Fibroblast of lung (primary cell): ENCODE results near the gene OSGEPL1. TPM values are rescaled to one million over a fixed set of nuclear protein-coding genes. Genes with fewer than 3 reads are reported as not detected.

Experiments used
- DNase-seq, 2 donors: peaks; one replicate each; pipeline versions ENCODE4 v3.0.0 to v3.0.0-alpha.2; 2010; ENCODE audit warnings: low read depth in 2 of 2
- H2AFZ ChIP-seq: 2 replicates; pipeline ENCODE4 v1.5.1; 2012; ENCODE audit warnings: low read length, control low read depth, inconsistent platforms
- H3K27ac ChIP-seq: 2 replicates; pipeline ENCODE4 v1.5.1; 2011; ENCODE audit warnings: low read length, control low read depth; ENCODE audit not compliant: insufficient read depth
- H3K27me3 ChIP-seq: 2 replicates; pipeline ENCODE4 v1.5.1; 2011; ENCODE audit warnings: mild to moderate bottlenecking, low read length; ENCODE audit not compliant: control insufficient read depth, insufficient read depth
- H3K36me3 ChIP-seq: 2 replicates; pipeline ENCODE4 v1.5.1; 2011; ENCODE audit warnings: low read length; ENCODE audit not compliant: control insufficient read depth, insufficient read depth
- H3K4me1 ChIP-seq: 2 replicates; pipeline ENCODE4 v1.5.1; 2011; ENCODE audit warnings: low read length; ENCODE audit not compliant: control insufficient read depth, insufficient read depth; ENCODE audit errors: extremely low read depth
- H3K4me2 ChIP-seq: 2 replicates; pipeline ENCODE4 v1.5.1; 2011; ENCODE audit warnings: low read length, control low read depth; ENCODE audit not compliant: insufficient read depth; ENCODE audit errors: extremely low read depth
- H3K4me3 ChIP-seq, 4 experiments: fragments of 200-600 bp in 1 of 4; sonication (generic) in 1 of 4; replicated peaks in 1 of 4; 2 replicates each; pipeline ENCODE4 v1.5.1; 2011 to 2016; ENCODE audit warnings: low read length in 4 of 4, low read depth in 3 of 4, mild to moderate bottlenecking in 3 of 4, control low read depth in 2 of 4, inconsistent platforms in 1 of 4, mixed read lengths in 1 of 4; ENCODE audit not compliant: insufficient read depth in 1 of 4; ENCODE audit errors: control extremely low read depth in 1 of 4
- H3K79me2 ChIP-seq: 2 replicates; pipeline ENCODE4 v1.5.1; 2012; ENCODE audit warnings: mild to moderate bottlenecking, low read length, inconsistent platforms; ENCODE audit not compliant: control insufficient read depth, insufficient read depth
- H3K9ac ChIP-seq: 2 replicates; pipeline ENCODE4 v1.5.1; 2011; ENCODE audit warnings: mild to moderate bottlenecking, low read length, control low read depth; ENCODE audit not compliant: insufficient read depth
- H3K9me3 ChIP-seq: 2 replicates; pipeline ENCODE4 v1.5.1; 2012; ENCODE audit warnings: low read depth, low read length; ENCODE audit not compliant: control insufficient read depth, insufficient read depth
- H4K20me1 ChIP-seq: 2 replicates; pipeline ENCODE4 v1.5.1; 2011; ENCODE audit warnings: low read length; ENCODE audit not compliant: control insufficient read depth, insufficient read depth; ENCODE audit errors: extremely low read depth
- EZH2 ChIP-seq: IDR thresholded peaks from 2 replicates; pipeline ENCODE4 v1.5.1; 2012; ENCODE audit warnings: low read length, control low read depth, mild to moderate bottlenecking; ENCODE audit errors: missing control alignments
- polyA plus RNA-seq, 2 donors: library from polyadenylated mRNA; depleted of rRNA in 1 of 2; stranded (reverse) in 1 of 2; unstranded in 1 of 2; fragments of >200 nt; gene quantifications; 2 replicates each; pipeline ENCODE4 v1.2.1, GENCODE V29; 2011 to 2012; ENCODE audit warnings: missing spikeins in 1 of 2
- total RNA-seq: library from RNA; depleted of rRNA; stranded (reverse); fragments of >200 nt; gene quantifications from 2 replicates; pipeline ENCODE4 v1.2.1, GENCODE V29; 2014
- TF ChIP-seq, protein P1 (sequence below), 2 donors: IDR thresholded peaks in 1 of 2; conservative IDR thresholded peaks in 1 of 2; 1 replicate in 1 of 2; 2 replicates in 1 of 2; pipeline ENCODE4 v1.5.1; 2011 to 2012; ENCODE audit warnings: low read length in 2 of 2, control low read depth in 1 of 2, inconsistent platforms in 1 of 2, low read depth in 1 of 2, mild to moderate bottlenecking in 1 of 2

The OSGEPL1 gene
- total and polyA plus RNA-seq, 2 donors (not counting 1 experiment from before 2014, with no cell fraction given): 6.7 to 6.9 TPM

DNA sequence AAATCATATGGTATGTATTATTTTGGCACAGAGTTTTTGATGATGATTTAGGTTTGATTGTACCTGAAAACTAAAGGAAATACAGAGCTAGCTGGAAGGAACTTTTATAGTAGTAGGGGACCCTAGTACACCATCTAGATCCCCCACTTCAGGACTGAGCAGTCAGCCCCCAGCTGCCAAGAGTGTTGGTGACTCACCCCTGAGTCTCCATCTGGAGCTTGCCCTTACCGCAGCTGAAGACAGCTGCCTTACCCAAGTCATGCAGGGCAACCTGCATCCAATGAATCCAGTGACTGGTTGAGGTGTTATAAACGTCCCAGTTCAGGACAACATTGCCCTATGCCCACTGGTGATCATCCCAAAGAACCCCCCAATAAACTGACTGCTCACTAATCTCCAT, 36.9 kb upstream of the OSGEPL1 start:
- Histone ChIP-seq H3K9ac (no peak overlapping the region), H4K20me1 (no peaks in the 10 kb centered on the region), H3K4me1 (peaks cover 8% of the 10 kb centered on the region), H3K36me3 (no peaks in the 10 kb centered on the region), H3K27ac (peak overlapping the region; percentile 39), H2AFZ (no peak overlapping the region), H3K9me3 (no peaks in the 10 kb centered on the region), H3K4me2 (no peak overlapping the region), H3K79me2 (peaks cover 2% of the 10 kb centered on the region), H3K27me3 (no peaks in the 10 kb centered on the region), H3K4me3 (no peak overlapping the region)
- TF ChIP-seq, protein P1, sequence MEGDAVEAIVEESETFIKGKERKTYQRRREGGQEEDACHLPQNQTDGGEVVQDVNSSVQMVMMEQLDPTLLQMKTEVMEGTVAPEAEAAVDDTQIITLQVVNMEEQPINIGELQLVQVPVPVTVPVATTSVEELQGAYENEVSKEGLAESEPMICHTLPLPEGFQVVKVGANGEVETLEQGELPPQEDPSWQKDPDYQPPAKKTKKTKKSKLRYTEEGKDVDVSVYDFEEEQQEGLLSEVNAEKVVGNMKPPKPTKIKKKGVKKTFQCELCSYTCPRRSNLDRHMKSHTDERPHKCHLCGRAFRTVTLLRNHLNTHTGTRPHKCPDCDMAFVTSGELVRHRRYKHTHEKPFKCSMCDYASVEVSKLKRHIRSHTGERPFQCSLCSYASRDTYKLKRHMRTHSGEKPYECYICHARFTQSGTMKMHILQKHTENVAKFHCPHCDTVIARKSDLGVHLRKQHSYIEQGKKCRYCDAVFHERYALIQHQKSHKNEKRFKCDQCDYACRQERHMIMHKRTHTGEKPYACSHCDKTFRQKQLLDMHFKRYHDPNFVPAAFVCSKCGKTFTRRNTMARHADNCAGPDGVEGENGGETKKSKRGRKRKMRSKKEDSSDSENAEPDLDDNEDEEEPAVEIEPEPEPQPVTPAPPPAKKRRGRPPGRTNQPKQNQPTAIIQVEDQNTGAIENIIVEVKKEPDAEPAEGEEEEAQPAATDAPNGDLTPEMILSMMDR (conservative IDR thresholded peaks at IDR 0.05 in 1 of 2, IDR thresholded peaks at IDR 0.05 in 1 of 2; ENCODE audit: low read depth in 1 of 2, low read length in 2 of 2): no peak
- no peak for TF ChIP-seq EZH2
- peak; percentile 76 to 84 for DNase-seq

- H3K9me3 ChIP-seq: no peaks in the 10 kb centered on the region
- DNase-seq: no peak
- H3K27me3 ChIP-seq: no peaks in the 10 kb centered on the region
- H3K4me1 ChIP-seq: peaks cover 8% of the 10 kb centered on the region
- H3K79me2 ChIP-seq: peaks cover 2% of the 10 kb centered on the region
- no peak overlapping the region for H2AFZ ChIP-seq
- TF ChIP-seq EZH2: no peak
- TF ChIP-seq, protein P1 (conservative IDR thresholded peaks at IDR 0.05 in 1 of 2, IDR thresholded peaks at IDR 0.05 in 1 of 2; ENCODE audit: low read depth in 1 of 2, low read length in 2 of 2): no peak
- H3K36me3 ChIP-seq: no peaks in the 10 kb centered on the region
- H3K27ac ChIP-seq: peak overlapping the region; percentile 7
- no peaks in the 10 kb centered on the region for H4K20me1 ChIP-seq
- H3K4me2 ChIP-seq: peak overlapping the region; percentile 10
- H3K4me3 ChIP-seq: no peak overlapping the region
- H3K9ac ChIP-seq: no peak overlapping the region
Observed at GRCh38 chr2:189799030-189799331, 36.4 kb upstream of the OSGEPL1 start.

DNA sequence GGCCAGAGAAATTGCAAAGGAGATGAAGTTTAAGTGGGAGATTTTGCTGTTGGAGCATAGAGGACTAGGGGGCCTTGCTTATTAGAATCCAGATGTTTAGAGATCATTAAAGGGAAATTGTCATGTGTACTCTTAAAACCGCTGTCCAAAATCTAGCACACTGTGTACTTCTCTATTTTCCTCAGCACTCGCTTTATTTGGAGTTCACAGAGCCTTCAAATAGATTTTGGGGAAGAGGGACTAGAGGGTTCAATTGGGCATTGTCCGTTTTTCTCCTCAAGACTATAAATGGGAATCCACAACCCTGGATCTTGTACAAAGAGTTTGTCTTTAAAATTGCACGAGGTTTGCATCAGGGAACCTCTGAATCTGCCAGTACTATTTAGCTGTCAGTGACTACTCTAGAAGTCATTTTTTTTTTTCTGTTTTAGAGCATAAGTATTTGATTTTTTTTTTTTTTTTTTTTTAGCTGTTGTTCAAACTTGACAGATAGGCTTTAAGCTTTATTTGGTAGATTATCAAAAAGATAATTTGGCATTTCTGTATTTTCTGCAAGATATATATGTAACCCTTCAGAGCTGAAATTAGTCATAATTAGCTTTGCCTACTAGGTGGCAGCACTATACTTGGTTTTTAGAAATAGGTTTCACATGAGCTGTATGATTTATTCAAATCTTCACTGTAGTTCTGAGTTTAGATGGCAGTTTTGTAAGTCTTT, 35.9 kb upstream of the OSGEPL1 start:
- H3K36me3 ChIP-seq: no peaks in the 10 kb centered on the region
- no peak overlapping the region for H3K4me2 ChIP-seq
- TF ChIP-seq EZH2: no peak
- TF ChIP-seq, protein P1 (conservative IDR thresholded peaks at IDR 0.05 in 1 of 2, IDR thresholded peaks at IDR 0.05 in 1 of 2; ENCODE audit: low read depth in 1 of 2, low read length in 2 of 2): peak; percentile 13 to 53
- H3K79me2 ChIP-seq: peaks cover 2% of the 10 kb centered on the region
- H3K4me3 ChIP-seq: no peak overlapping the region
- no peak overlapping the region for H3K27ac ChIP-seq
- H3K9me3 ChIP-seq: no peaks in the 10 kb centered on the region
- peak; percentile 53 to 83 for DNase-seq
- H3K27me3 ChIP-seq: no peaks in the 10 kb centered on the region
- H3K9ac ChIP-seq: no peak overlapping the region
- H4K20me1 ChIP-seq: no peaks in the 10 kb centered on the region
- no peak overlapping the region for H2AFZ ChIP-seq
- peaks cover 8% of the 10 kb centered on the region for H3K4me1 ChIP-seq
